H1 (cell line): ENCODE measurements around the gene C5AR1. TPM values are rescaled to one million over a fixed set of nuclear protein-coding genes. Genes with fewer than 3 reads are reported as not detected.

Experiments
- CTCF ChIA-PET: fragments of 300-600 bp; sonication (Branson Sonifier 250); formaldehyde crosslinking; loops from one replicate; lab custom pipeline; 2021; ENCODE audit not compliant: partially characterized antibody; lab: Charles Lee
- POLR2A ChIA-PET: fragments of 300-600 bp; sonication (Branson Sonifier 250); formaldehyde crosslinking; loops from one replicate; lab custom pipeline; 2021; ENCODE audit warnings: inconsistent platforms; ENCODE audit not compliant: partially characterized antibody; lab: Charles Lee
- DNase-seq, 2 experiments: peaks; one replicate each; pipeline versions ENCODE4 v3.0.0 to v3.0.0-alpha.2; 2010 to 2022; ENCODE audit warnings: low spot score in 2 of 2, low read depth in 1 of 2, mixed read lengths in 1 of 2
- FAIRE-seq: peaks from 2 replicates; lab custom pipeline; 2011; peaks lifted over from hg19 to GRCh38; lab: Jason Lieb, UNC
- H2AFZ ChIP-seq: 2 replicates; pipeline ENCODE4 v1.8.1; 2012; ENCODE audit warnings: low read length, inconsistent platforms
- H2AK5ac ChIP-seq: 2 replicates; pipeline ENCODE4 v1.6.1; 2013; ENCODE audit warnings: low read depth, low read length
- H2BK120ac ChIP-seq: replicated peaks from 2 replicates; pipeline ENCODE3; 2013; ENCODE audit warnings: low read depth, low read length, inconsistent platforms
- H2BK12ac ChIP-seq: 2 replicates; pipeline ENCODE4 v1.6.1; 2013; ENCODE audit warnings: low read depth, low read length
- H2BK15ac ChIP-seq: 2 replicates; pipeline ENCODE4 v1.6.1; 2013; ENCODE audit warnings: low read length
- H2BK20ac ChIP-seq: 2 replicates; pipeline ENCODE4 v1.6.1; 2013; ENCODE audit warnings: low read length
- H2BK5ac ChIP-seq: 2 replicates; pipeline ENCODE4 v1.6.1; 2013; ENCODE audit warnings: low read depth, low read length
- H3K14ac ChIP-seq: 2 replicates; pipeline ENCODE4 v1.6.1; 2013; ENCODE audit warnings: inconsistent platforms; ENCODE audit not compliant: insufficient read length
- H3K18ac ChIP-seq: 2 replicates; pipeline ENCODE4 v1.6.1; 2013; ENCODE audit warnings: low read length; ENCODE audit errors: extremely low read depth
- H3K23ac ChIP-seq: 2 replicates; pipeline ENCODE4 v1.6.1; 2013; ENCODE audit warnings: inconsistent platforms; ENCODE audit not compliant: insufficient read length
- H3K23me2 ChIP-seq: 2 replicates; pipeline ENCODE4 v1.6.1; 2013; ENCODE audit warnings: low read depth, low read length
- H3K27ac ChIP-seq: 2 replicates; pipeline ENCODE4 v1.6.1; 2011; ENCODE audit warnings: low read depth, low read length, inconsistent platforms
- H3K27me3 ChIP-seq, 4 experiments: replicated peaks in 1 of 4; 1 replicate in 1 of 4; 2 replicates in 3 of 4; pipeline versions ENCODE4 v1.6.1 to v1.8.1; 2011 to 2013; ENCODE audit warnings: low read length in 3 of 4, mild to moderate bottlenecking in 3 of 4, inconsistent platforms in 2 of 4, mixed read lengths in 2 of 4, moderate library complexity in 1 of 4; ENCODE audit not compliant: control insufficient read depth in 3 of 4, insufficient read depth in 3 of 4; ENCODE audit errors: extremely low read depth in 1 of 4
- H3K36me3 ChIP-seq, 4 experiments: 2 replicates each; pipeline versions ENCODE4 v1.6.1 to v1.8.1; 2011 to 2013; ENCODE audit warnings: mild to moderate bottlenecking in 4 of 4, low read length in 3 of 4, moderate library complexity in 2 of 4, control low read depth in 1 of 4, inconsistent platforms in 1 of 4; ENCODE audit not compliant: insufficient read depth in 4 of 4, control insufficient read depth in 2 of 4
- H3K4ac ChIP-seq: replicated peaks from 2 replicates; pipeline ENCODE3; 2013; ENCODE audit warnings: low read length, low read depth, mixed read lengths, inconsistent platforms; ENCODE audit not compliant: insufficient read length
- H3K4me1 ChIP-seq, 4 experiments: replicated peaks in 1 of 4; 1 replicate in 1 of 4; 2 replicates in 3 of 4; pipeline versions ENCODE4 v1.6.1 to v1.8.1; 2011 to 2013; ENCODE audit warnings: low read length in 3 of 4, inconsistent platforms in 2 of 4, mixed read lengths in 1 of 4; ENCODE audit not compliant: insufficient read depth in 4 of 4, control insufficient read depth in 3 of 4
- H3K4me2 ChIP-seq, 2 experiments: 2 replicates each; pipeline versions ENCODE4 v1.6.1 to v1.8.1; 2011 to 2013; ENCODE audit warnings: low read depth in 2 of 2, low read length in 2 of 2, control low read depth in 1 of 2, inconsistent platforms in 1 of 2, mild to moderate bottlenecking in 1 of 2; ENCODE audit not compliant: insufficient read depth in 1 of 2
- H3K4me3 ChIP-seq, 4 experiments: fragments of 200-600, 300-600 bp in 1 of 4; sonication (generic), shearing (Covaris generic), sonication (Bioruptor Twin) in 1 of 4; 2 replicates each; pipeline versions ENCODE4 v1.5.1 to v1.8.1; 2011 to 2016; ENCODE audit warnings: low read length in 4 of 4, low read depth in 3 of 4, control low read depth in 2 of 4, inconsistent platforms in 2 of 4, mild to moderate bottlenecking in 2 of 4, mixed read lengths in 1 of 4, moderate library complexity in 1 of 4; ENCODE audit not compliant: insufficient read depth in 2 of 4; ENCODE audit errors: extremely low read depth in 1 of 4
- H3K56ac ChIP-seq: replicated peaks from 2 replicates; pipeline ENCODE3; 2013; ENCODE audit warnings: low read depth, mild to moderate bottlenecking, mixed read lengths, low read length, inconsistent platforms; ENCODE audit not compliant: insufficient read length
- H3K79me1 ChIP-seq: 2 replicates; pipeline ENCODE4 v1.6.1; 2013; ENCODE audit warnings: low read depth, low read length, control low read depth
- H3K79me2 ChIP-seq, 2 experiments: 2 replicates each; pipeline versions ENCODE4 v1.6.1 to v1.8.1; 2012 to 2013; ENCODE audit warnings: low read length in 2 of 2, mild to moderate bottlenecking in 2 of 2, inconsistent platforms in 1 of 2; ENCODE audit not compliant: insufficient read depth in 2 of 2, control insufficient read depth in 1 of 2
- H3K9ac ChIP-seq, 4 experiments: replicated peaks in 1 of 4; 1 replicate in 1 of 4; 2 replicates in 3 of 4; pipeline versions ENCODE4 v1.6.1 to v1.8.1; 2011 to 2013; ENCODE audit warnings: low read depth in 3 of 4, low read length in 3 of 4, control low read depth in 2 of 4, mild to moderate bottlenecking in 2 of 4, moderate library complexity in 2 of 4, inconsistent platforms in 1 of 4; ENCODE audit errors: extremely low read depth in 1 of 4
- H3K9me3 ChIP-seq, 2 experiments: 2 replicates each; pipeline versions ENCODE4 v1.6.1 to v1.8.1; 2012 to 2013; ENCODE audit warnings: mild to moderate bottlenecking in 2 of 2, moderate library complexity in 2 of 2, control low read depth in 1 of 2, inconsistent platforms in 1 of 2, low read depth in 1 of 2, low read length in 1 of 2, mixed read lengths in 1 of 2; ENCODE audit not compliant: insufficient read depth in 2 of 2
- H4K20me1 ChIP-seq, 2 experiments: replicated peaks in 1 of 2; 2 replicates each; pipeline versions ENCODE3 to v1.8.1; 2011 to 2013; ENCODE audit warnings: inconsistent platforms in 2 of 2, low read length in 2 of 2, mild to moderate bottlenecking in 1 of 2; ENCODE audit not compliant: insufficient read depth in 2 of 2, control insufficient read depth in 1 of 2
- H4K5ac ChIP-seq: 2 replicates; pipeline ENCODE4 v1.6.1; 2013; ENCODE audit warnings: low read length, low read depth, mixed read lengths, inconsistent platforms; ENCODE audit not compliant: insufficient read length
- H4K8ac ChIP-seq: 2 replicates; pipeline ENCODE4 v1.8.0; 2013; ENCODE audit warnings: mild to moderate bottlenecking, moderate library complexity, low read length, inconsistent platforms; ENCODE audit not compliant: insufficient read depth; ENCODE audit errors: extremely low read depth
- H4K91ac ChIP-seq: replicated peaks from 2 replicates; pipeline ENCODE3; 2013; ENCODE audit warnings: low read length, mixed read lengths, inconsistent platforms; ENCODE audit not compliant: insufficient read length
- BACH1 ChIP-seq: IDR thresholded peaks from 2 replicates; pipeline ENCODE4 v1.6.1; 2012; ENCODE audit warnings: low read length, improper control_type of control experiment
- EZH2 ChIP-seq: fragments of 200-600 bp; sonication (generic); IDR thresholded peaks from 2 replicates; pipeline ENCODE4 v1.7.1; 2012; ENCODE audit warnings: low read depth, mild to moderate bottlenecking, moderate library complexity, low read length, inconsistent platforms; ENCODE audit not compliant: severe bottlenecking
- HDAC6 ChIP-seq: IDR thresholded peaks from one replicate; pipeline ENCODE4 v1.7.1; 2012; ENCODE audit warnings: low read depth, mild to moderate bottlenecking, inconsistent platforms, low read length, moderate library complexity
- PHF8 ChIP-seq: fragments of 200-600 bp; sonication (generic); conservative IDR thresholded peaks from 2 replicates; pipeline ENCODE4 v1.7.1; 2012; ENCODE audit warnings: low read depth, mild to moderate bottlenecking, inconsistent platforms, low read length, moderate library complexity
- SIN3A ChIP-seq, 2 experiments: IDR thresholded peaks in 1 of 2; conservative IDR thresholded peaks in 1 of 2; 2 replicates each; pipeline ENCODE4 v1.6.1; 2011 to 2012; ENCODE audit warnings: low read length in 2 of 2, improper control_type of control experiment in 1 of 2, low read depth in 1 of 2, mild to moderate bottlenecking in 1 of 2
- SIRT6 ChIP-seq: IDR thresholded peaks from one replicate; pipeline ENCODE4 v1.7.1; 2012; ENCODE audit warnings: low read length, inconsistent platforms
- TBP ChIP-seq: IDR thresholded peaks from 2 replicates; pipeline ENCODE4 v1.6.1; 2011; ENCODE audit warnings: low read depth, low read length, improper control_type of control experiment
- WGBS, 2 experiments: shearing (Covaris generic) in 1 of 2; methylation state at CpG; one replicate each; pipeline versions ENCODE4 v1.1.6 to v1.1.7; 2013 to 2015; ENCODE audit warnings: low lambda C conversion rate in 2 of 2, mixed read lengths in 2 of 2, inconsistent platforms in 1 of 2, low coverage in 1 of 2, missing lambda C conversion rate in 1 of 2; ENCODE audit not compliant: insufficient replicate concordance in 2 of 2, insufficient coverage in 1 of 2, insufficient read length in 1 of 2; ENCODE audit errors: extremely low coverage in 1 of 2, missing lambda C conversion rate in 1 of 2; 5-methylcytosine and 5-hydroxymethylcytosine counted together
- polyA plus RNA-seq, 7 experiments: library from polyadenylated mRNA; depleted of rRNA in 3 of 7; stranded (reverse) in 5 of 7; unstranded in 2 of 7; fragments of >200 nt in 5 of 7; fragments of 200-250 nt in 2 of 7; gene quantifications; 1 replicate in 5 of 7; 2 replicates in 1 of 7; 4 replicates in 1 of 7; pipeline versions ENCODE4 v1.2.1 to v1.2.3, GENCODE V29; 2011 to 2013; ENCODE audit warnings: missing spikeins in 2 of 7, mixed read lengths in 2 of 7
- total RNA-seq: library from RNA; stranded (reverse); fragmentation: NEBNext Ultra II Directional; extraction: Animal tissue kit (Norgen Biotek cat#: 25700); gene quantifications from 2 replicates; pipeline ENCODE4 v1.2.1, GENCODE V29; 2021
- TF ChIP-seq, protein P1 (sequence below): IDR thresholded peaks from 2 replicates; pipeline ENCODE4 v1.6.1; 2012; ENCODE audit warnings: inconsistent platforms
- TF ChIP-seq, protein P2 (sequence below): IDR thresholded peaks from 2 replicates; pipeline ENCODE4 v1.6.1; 2012; ENCODE audit warnings: low read length, inconsistent platforms

Gene C5AR1
- total and polyA plus RNA-seq, 2 of the 8 experiments (the other 6 are each of a cell fraction or from before 2014, with no cell fraction given), result 0.20 TPM; not detected in 1

DNA sequence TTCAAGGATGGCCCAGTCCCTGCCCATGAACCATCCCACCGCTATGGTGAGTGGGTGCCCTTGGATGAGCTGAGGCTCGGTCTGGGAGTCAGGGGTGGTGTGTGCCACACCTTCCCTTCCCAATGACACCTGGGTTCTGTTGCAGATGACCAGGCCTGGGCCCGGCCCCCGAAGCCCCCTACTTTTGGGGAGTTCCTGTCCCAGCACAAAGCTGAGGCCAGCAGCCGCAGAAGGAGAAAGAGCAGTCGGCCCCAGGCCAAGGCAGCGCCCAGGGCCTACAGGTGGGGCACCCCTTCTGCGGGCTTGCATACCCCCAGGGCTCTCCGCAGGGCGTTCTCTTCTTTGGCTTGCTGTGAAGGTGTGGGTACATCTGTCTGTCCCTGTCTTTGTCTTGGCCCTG lies 39.3 kb upstream of the C5AR1 start:
- Histone ChIP-seq H4K20me1 (peaks cover 3 to 14% of the 10 kb centered on the region in 2 experiments), H3K79me2 (no peaks in the 10 kb centered on the region), H2BK5ac (no peak overlapping the region), H2BK12ac (no peak overlapping the region), H3K4ac (no peak overlapping the region), H2BK120ac (no peak overlapping the region), H3K4me1 (peaks cover 0 to 15% (median 7%) of the 10 kb centered on the region in 4 experiments; a peak in 6 of 7 replicates), H3K9ac (no peak overlapping the region), H3K18ac (no peak overlapping the region), H3K27ac (no peak overlapping the region), H3K56ac (no peak overlapping the region), H3K36me3 (peaks cover 3 to 21% (median 12%) of the 10 kb centered on the region in 4 experiments; a peak in 6 of 8 replicates), H2AFZ (no peak overlapping the region), H3K4me3 (no peak overlapping the region), H3K23ac (no peak overlapping the region), H3K27me3 (peaks cover 0 to 3% (median 2%) of the 10 kb centered on the region in 4 experiments; a peak in 5 of 7 replicates), H2BK15ac (no peak overlapping the region), H4K8ac (no peak overlapping the region), H2AK5ac (no peak overlapping the region), H3K23me2 (peaks cover 25% of the 10 kb centered on the region), H3K79me1 (no peaks in the 10 kb centered on the region; the same call in 1 of the 2 replicates), H3K14ac (no peak overlapping the region), H4K5ac (no peak overlapping the region), H4K91ac (no peak overlapping the region), H2BK20ac (no peak overlapping the region), H3K9me3 (no peaks in the 10 kb centered on the region), H3K4me2 (no peak overlapping the region)
- WGBS, 2 experiments, result 91% methylated on average over 5 of the region's 10 CpGs; no CpG with 5 or more reads in 1 of the 2 experiments
- no peak for TF ChIP-seq EZH2
- no peak for TF ChIP-seq SIRT6
- no peak for TF ChIP-seq HDAC6
- no peak for TF ChIP-seq TBP
- no peak for TF ChIP-seq PHF8
- no peak for TF ChIP-seq BACH1
- TF ChIP-seq SIN3A (conservative IDR thresholded peaks at IDR 0.05 in 1 of 2, IDR thresholded peaks at IDR 0.05 in 1 of 2; ENCODE audit: low read depth in 1 of 2, low read length in 2 of 2), result no peak
- TF ChIP-seq, protein P1, sequence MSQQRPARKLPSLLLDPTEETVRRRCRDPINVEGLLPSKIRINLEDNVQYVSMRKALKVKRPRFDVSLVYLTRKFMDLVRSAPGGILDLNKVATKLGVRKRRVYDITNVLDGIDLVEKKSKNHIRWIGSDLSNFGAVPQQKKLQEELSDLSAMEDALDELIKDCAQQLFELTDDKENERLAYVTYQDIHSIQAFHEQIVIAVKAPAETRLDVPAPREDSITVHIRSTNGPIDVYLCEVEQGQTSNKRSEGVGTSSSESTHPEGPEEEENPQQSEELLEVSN, result no peak
- TF ChIP-seq, protein P2, sequence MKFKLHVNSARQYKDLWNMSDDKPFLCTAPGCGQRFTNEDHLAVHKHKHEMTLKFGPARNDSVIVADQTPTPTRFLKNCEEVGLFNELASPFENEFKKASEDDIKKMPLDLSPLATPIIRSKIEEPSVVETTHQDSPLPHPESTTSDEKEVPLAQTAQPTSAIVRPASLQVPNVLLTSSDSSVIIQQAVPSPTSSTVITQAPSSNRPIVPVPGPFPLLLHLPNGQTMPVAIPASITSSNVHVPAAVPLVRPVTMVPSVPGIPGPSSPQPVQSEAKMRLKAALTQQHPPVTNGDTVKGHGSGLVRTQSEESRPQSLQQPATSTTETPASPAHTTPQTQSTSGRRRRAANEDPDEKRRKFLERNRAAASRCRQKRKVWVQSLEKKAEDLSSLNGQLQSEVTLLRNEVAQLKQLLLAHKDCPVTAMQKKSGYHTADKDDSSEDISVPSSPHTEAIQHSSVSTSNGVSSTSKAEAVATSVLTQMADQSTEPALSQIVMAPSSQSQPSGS, result no peak
- ChIA-PET POLR2A (interaction anchor here (0.9 to 6.2 kb wide), 2 partner anchors 9 to 13 kb away, joined by 4 to 49 read pairs; no protein-coding TSS in a partner anchor), CTCF (interaction anchor here (0.5 to 1.5 kb wide), 3 partner anchors 13 to 236 kb away, joined by 3 to 6 read pairs (median 5); no protein-coding TSS in a partner anchor)
- DNase-seq, result no peak
- FAIRE-seq, result no peak
